ENCODE results near the gene COA8.

The COA8 gene

DNA sequence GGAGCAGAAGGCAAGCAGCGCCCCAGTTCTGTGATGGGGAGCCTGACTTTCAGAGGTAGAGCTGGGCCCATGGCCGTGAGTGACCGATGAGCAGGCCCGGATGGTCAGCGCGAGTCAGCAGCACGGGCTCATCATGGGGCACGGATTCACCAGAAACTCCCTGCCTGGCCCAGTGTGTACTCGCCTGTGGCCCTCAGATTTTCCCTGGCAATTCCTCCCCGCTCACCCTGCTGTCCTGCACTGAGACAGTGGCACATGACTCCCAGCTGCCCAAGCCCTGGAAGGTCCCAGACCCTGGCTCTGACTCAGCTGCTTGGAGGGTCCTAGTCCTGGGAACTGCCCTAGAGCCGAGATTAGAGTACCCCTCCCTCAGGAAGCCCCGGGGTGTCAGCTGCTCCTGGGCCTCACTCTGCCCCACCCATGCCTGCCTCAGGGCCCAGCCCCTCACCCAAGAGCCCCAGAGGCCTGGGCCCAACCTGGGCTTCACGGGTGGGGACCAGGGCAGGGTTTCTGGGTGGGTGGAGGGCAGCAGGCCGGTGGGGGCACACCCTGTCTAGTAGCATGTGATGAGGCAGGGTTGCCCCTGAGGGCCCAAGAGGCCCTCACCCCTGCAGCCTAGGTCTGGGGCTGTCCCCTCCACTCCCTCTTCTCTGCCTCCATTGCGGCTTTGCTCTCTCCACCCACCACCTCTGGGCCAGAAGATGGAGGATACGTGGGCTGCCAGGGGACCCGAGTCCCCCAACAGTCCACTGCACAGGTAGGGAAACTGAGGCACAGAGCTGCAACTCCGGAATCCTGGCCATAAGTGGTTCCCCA, 25.4 kb upstream of the COA8 start:
- H2BK120ac ChIP-seq (ENCODE audit: low read depth, low read length) = no peak overlapping the region
- DNase-seq = peak; percentile 23
- no peak overlapping the region for H3K4me2 ChIP-seq (ENCODE audit: low read length, poor library complexity, severe bottlenecking)
- peak overlapping the region; percentile 66 for H3K9ac ChIP-seq (ENCODE audit: low read length)
- peak overlapping the region; percentile 43 for H4K91ac ChIP-seq (ENCODE audit: low read length)
- no peak overlapping the region for H2BK12ac ChIP-seq (ENCODE audit: low read length in 2 of 2)
- peak overlapping the region in 1 of 2 experiments; percentile 23 for H3K18ac ChIP-seq (ENCODE audit: low read depth in 1 of 2, low read length in 2 of 2)
- 87% methylated on average over 15 of the region's 18 CpGs for WGBS
- no peaks in the 10 kb centered on the region for H3K9me3 ChIP-seq (ENCODE audit: control insufficient read depth, low read length)
- H3K4ac ChIP-seq (ENCODE audit: low read depth in 1 of 2, low read length in 2 of 2) = no peak overlapping the region
- peaks cover 5 to 53% of the 10 kb centered on the region in 2 experiments for H3K36me3 ChIP-seq (ENCODE audit: control insufficient read depth in 1 of 2, insufficient read depth in 2 of 2, low read depth in 1 of 2, low read length in 2 of 2)
- H2AFZ ChIP-seq (ENCODE audit: low read depth, low read length) = no peak overlapping the region
- no peak overlapping the region for H2BK5ac ChIP-seq (ENCODE audit: low read depth, low read length, poor library complexity, severe bottlenecking)
- H4K8ac ChIP-seq (ENCODE audit: low read length) = no peak overlapping the region
- H2AK5ac ChIP-seq (ENCODE audit: low read length, severe bottlenecking) = no peak overlapping the region
- H3K4me3 ChIP-seq (ENCODE audit: insufficient read depth in 1 of 2, low read depth in 1 of 2, low read length in 2 of 2) = no peak overlapping the region
- no peak overlapping the region for H3K14ac ChIP-seq (ENCODE audit: low read length in 2 of 2)
- H3K27ac ChIP-seq (ENCODE audit: low read length, poor library complexity, severe bottlenecking) = no peak overlapping the region
- H3K23ac ChIP-seq (ENCODE audit: low read length in 2 of 2) = no peak overlapping the region
- no peaks in the 10 kb centered on the region for H3K27me3 ChIP-seq (ENCODE audit: control insufficient read depth in 1 of 2, insufficient read depth in 1 of 2, low read length in 2 of 2)
- peaks cover 46% of the 10 kb centered on the region for H3K4me1 ChIP-seq (ENCODE audit: control insufficient read depth, insufficient read depth, low read depth, low read length)
- H3K79me1 ChIP-seq (replicated peaks; ENCODE audit: low read length, poor library complexity, severe bottlenecking) = peaks cover 3% of the 10 kb centered on the region
- H2BK15ac ChIP-seq (ENCODE audit: low read depth, poor library complexity, severe bottlenecking) = no peak overlapping the region

DNA sequence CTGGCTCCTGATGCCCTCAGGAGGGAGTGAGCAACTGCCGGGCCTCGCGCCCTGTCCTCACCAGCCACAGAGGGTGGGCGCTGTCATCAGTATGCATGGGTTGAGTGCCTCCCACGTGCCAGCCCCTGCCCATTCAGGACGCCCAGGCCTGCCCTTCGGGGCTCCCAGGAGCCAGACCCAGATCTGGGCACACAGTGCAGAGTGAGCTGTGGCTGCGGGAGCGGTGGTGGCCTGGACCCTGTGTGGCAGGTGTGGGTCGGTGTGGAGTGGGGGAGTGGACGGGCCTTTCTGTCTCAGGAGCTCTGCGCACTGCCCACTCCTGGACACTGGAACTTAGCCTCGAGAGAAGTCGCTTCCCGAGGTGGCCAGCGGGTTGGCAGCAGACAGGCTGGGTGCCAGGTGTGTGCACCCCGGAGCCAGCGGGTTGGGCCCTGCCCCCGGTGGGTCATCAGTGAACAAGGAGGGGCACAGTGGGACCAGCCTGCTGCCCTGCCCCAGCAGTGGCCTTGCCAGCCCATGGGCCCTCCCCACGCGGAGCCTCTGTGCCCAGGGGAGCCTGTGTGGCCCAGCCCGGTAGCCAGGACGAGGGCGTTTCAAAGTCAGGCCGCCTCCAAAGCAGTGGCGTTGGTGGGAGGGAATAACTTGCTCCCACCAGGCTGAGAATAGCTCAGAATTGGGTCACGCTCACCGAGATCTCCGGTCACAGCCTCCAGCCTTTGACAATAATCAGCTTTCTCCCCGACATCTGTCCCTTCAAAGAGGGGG, 24.3 kb upstream of the COA8 start:
- H3K18ac ChIP-seq (ENCODE audit: low read depth in 1 of 2, low read length in 2 of 2) = no peak overlapping the region
- no peaks in the 10 kb centered on the region for H3K9me3 ChIP-seq (ENCODE audit: control insufficient read depth, low read length)
- H2AK5ac ChIP-seq (ENCODE audit: low read length, severe bottlenecking) = no peak overlapping the region
- peak overlapping the region; percentile 39 for H2BK15ac ChIP-seq (ENCODE audit: low read depth, poor library complexity, severe bottlenecking)
- no peak overlapping the region for H3K23ac ChIP-seq (ENCODE audit: low read length in 2 of 2)
- DNase-seq = no peak
- H3K14ac ChIP-seq (ENCODE audit: low read length in 2 of 2) = no peak overlapping the region
- H2BK120ac ChIP-seq (ENCODE audit: low read depth, low read length) = no peak overlapping the region
- peaks cover 0 to 42% of the 10 kb centered on the region in 2 experiments for H3K36me3 ChIP-seq (ENCODE audit: control insufficient read depth in 1 of 2, insufficient read depth in 2 of 2, low read depth in 1 of 2, low read length in 2 of 2)
- peaks cover 53% of the 10 kb centered on the region for H3K4me1 ChIP-seq (ENCODE audit: control insufficient read depth, insufficient read depth, low read depth, low read length)
- H3K79me1 ChIP-seq (replicated peaks; ENCODE audit: low read length, poor library complexity, severe bottlenecking) = no peaks in the 10 kb centered on the region
- peak overlapping the region; percentile 22 for H3K9ac ChIP-seq (ENCODE audit: low read length)
- no peak overlapping the region for H3K4ac ChIP-seq (ENCODE audit: low read depth in 1 of 2, low read length in 2 of 2)
- peak overlapping the region; percentile 18 for H4K91ac ChIP-seq (ENCODE audit: low read length)
- 80% methylated on average over 30 of the region's 30 CpGs for WGBS
- no peaks in the 10 kb centered on the region for H3K27me3 ChIP-seq (ENCODE audit: control insufficient read depth in 1 of 2, insufficient read depth in 1 of 2, low read length in 2 of 2)
- no peak overlapping the region for H4K8ac ChIP-seq (ENCODE audit: low read length)
- no peak overlapping the region for H3K4me2 ChIP-seq (ENCODE audit: low read length, poor library complexity, severe bottlenecking)
- H2AFZ ChIP-seq (ENCODE audit: low read depth, low read length) = no peak overlapping the region
- H2BK5ac ChIP-seq (ENCODE audit: low read depth, low read length, poor library complexity, severe bottlenecking) = no peak overlapping the region
- H3K27ac ChIP-seq (ENCODE audit: low read length, poor library complexity, severe bottlenecking) = no peak overlapping the region
- H2BK12ac ChIP-seq (ENCODE audit: low read length in 2 of 2) = no peak overlapping the region
- H3K4me3 ChIP-seq (ENCODE audit: insufficient read depth in 1 of 2, low read depth in 1 of 2, low read length in 2 of 2) = no peak overlapping the region

DNA sequence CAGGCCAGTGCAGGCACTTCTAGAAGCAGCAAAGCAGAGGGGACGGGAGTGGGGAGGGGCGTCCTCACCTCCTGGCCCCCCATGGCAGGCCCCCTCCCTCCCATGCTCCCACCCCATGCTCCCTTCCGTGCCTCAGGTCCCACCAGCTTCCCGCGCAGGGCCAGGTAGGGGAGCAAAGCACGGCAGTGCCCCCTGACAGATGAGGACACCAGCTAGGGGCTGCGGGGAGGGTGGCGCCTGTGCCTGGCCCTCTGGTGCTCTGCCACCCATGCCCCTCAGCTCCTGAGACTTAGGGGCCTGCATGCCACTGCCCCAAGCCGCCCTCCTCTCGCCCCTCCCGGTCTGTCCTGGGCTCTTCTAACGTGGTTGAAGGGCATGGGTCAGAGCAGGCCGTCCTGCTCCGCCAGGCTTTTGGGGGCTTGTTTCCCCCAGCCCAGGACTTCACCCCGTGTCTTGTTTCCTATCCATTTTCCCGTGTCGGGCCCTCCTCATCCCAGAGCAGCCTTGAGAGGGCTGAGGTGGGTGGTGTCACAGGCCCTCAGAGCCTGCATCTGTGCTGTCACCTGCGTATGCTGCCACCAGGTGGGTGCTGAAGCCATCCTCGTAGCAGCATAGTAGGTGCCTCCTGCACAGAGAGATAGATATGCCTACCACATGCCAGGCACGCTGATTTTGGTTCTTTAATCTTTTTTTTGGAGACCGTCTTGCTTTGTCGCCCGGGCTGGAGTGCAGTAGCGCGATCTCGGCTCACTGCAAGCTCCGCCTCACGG, 23.5 kb upstream of the COA8 start:
- Histone ChIP-seq H2AFZ (ENCODE audit: low read depth, low read length) (no peak overlapping the region), H2BK120ac (ENCODE audit: low read depth, low read length) (no peak overlapping the region), H2AK5ac (ENCODE audit: low read length, severe bottlenecking) (peak overlapping the region; percentile 40), H3K4me2 (ENCODE audit: low read length, poor library complexity, severe bottlenecking) (no peak overlapping the region), H3K23ac (ENCODE audit: low read length in 2 of 2) (no peak overlapping the region), H3K4me1 (ENCODE audit: control insufficient read depth, insufficient read depth, low read depth, low read length) (peaks cover 59% of the 10 kb centered on the region), H3K27ac (ENCODE audit: low read length, poor library complexity, severe bottlenecking) (no peak overlapping the region), H3K9ac (ENCODE audit: low read length) (peak overlapping the region; percentile 22), H4K8ac (ENCODE audit: low read length) (no peak overlapping the region), H3K36me3 (ENCODE audit: control insufficient read depth in 1 of 2, insufficient read depth in 2 of 2, low read depth in 1 of 2, low read length in 2 of 2) (peaks cover 0 to 38% of the 10 kb centered on the region in 2 experiments), H3K14ac (ENCODE audit: low read length in 2 of 2) (no peak overlapping the region), H2BK15ac (ENCODE audit: low read depth, poor library complexity, severe bottlenecking) (no peak overlapping the region), H3K18ac (ENCODE audit: low read depth in 1 of 2, low read length in 2 of 2) (no peak overlapping the region), H3K9me3 (ENCODE audit: control insufficient read depth, low read length) (no peaks in the 10 kb centered on the region), H3K27me3 (ENCODE audit: control insufficient read depth in 1 of 2, insufficient read depth in 1 of 2, low read length in 2 of 2) (no peaks in the 10 kb centered on the region), H4K91ac (ENCODE audit: low read length) (no peak overlapping the region), H3K4me3 (ENCODE audit: insufficient read depth in 1 of 2, low read depth in 1 of 2, low read length in 2 of 2) (no peak overlapping the region), H3K4ac (ENCODE audit: low read depth in 1 of 2, low read length in 2 of 2) (no peak overlapping the region), H2BK5ac (ENCODE audit: low read depth, low read length, poor library complexity, severe bottlenecking) (no peak overlapping the region), H2BK12ac (ENCODE audit: low read length in 2 of 2) (peak overlapping the region in 1 of 2 experiments; percentile 67), H3K79me1 (replicated peaks; ENCODE audit: low read length, poor library complexity, severe bottlenecking) (no peaks in the 10 kb centered on the region)
- DNase-seq = no peak
- WGBS = 82% methylated on average over 28 of the region's 28 CpGs

Data from mesenchymal stem cell (in vitro differentiated cells and primary cell).